DMS53 treated with DMSO at 0.1 percent for 48 hours (cell line): ENCODE data around the gene RASGRP1.

Experiments used
- DNase-seq: peaks from one replicate; lab custom pipeline; 2025; ENCODE audit not compliant: unreplicated experiment; lab: John Stamatoyannopoulos, UW

Gene RASGRP1

GRCh38 chr15:38508647-38509046 is 56.0 kb downstream of the RASGRP1 start:
- no peak for DNase-seq

- DNase-seq: no peak
Observed at GRCh38 chr15:38507570-38507969, 57.0 kb downstream of the RASGRP1 start.

- DNase-seq: no peak
Observed at GRCh38 chr15:38506997-38507396, 57.6 kb downstream of the RASGRP1 start.

GRCh38 chr15:38504680-38505467 is 59.7 kb downstream of the RASGRP1 start:
- DNase-seq: no peak

GRCh38 chr15:38503496-38503895 is 61.1 kb downstream of the RASGRP1 start:
- no peak for DNase-seq

- no peak for DNase-seq
Observed at GRCh38 chr15:38499651-38500050, 65.0 kb downstream of the RASGRP1 start.

- no peak for DNase-seq
Observed at GRCh38 chr15:38496151-38496550, 68.5 kb downstream of the RASGRP1 start.

- no peak for DNase-seq
Observed at GRCh38 chr15:38490242-38490922, 74.2 kb downstream of the RASGRP1 start.

- no peak for DNase-seq
Observed at GRCh38 chr15:38487378-38487777, 77.2 kb downstream of the RASGRP1 start.

- DNase-seq: no peak
Observed at GRCh38 chr15:38486936-38487335, 77.7 kb downstream of the RASGRP1 start.

- no peak for DNase-seq
Observed at GRCh38 chr15:38482572-38482971, 82.0 kb downstream of the RASGRP1 start.

GRCh38 chr15:38481761-38482160 is 82.9 kb downstream of the RASGRP1 start:
- no peak for DNase-seq

- no peak for DNase-seq
Observed at GRCh38 chr15:38481113-38481512, 83.5 kb downstream of the RASGRP1 start.

- no peak for DNase-seq
Observed at GRCh38 chr15:38479756-38480155, 84.9 kb downstream of the RASGRP1 start.

GRCh38 chr15:38479266-38479665 is 85.3 kb downstream of the RASGRP1 start:
- no peak for DNase-seq

GRCh38 chr15:38477637-38478036 is 87.0 kb downstream of the RASGRP1 start:
- no peak for DNase-seq

GRCh38 chr15:38476120-38476519 is 88.5 kb downstream of the RASGRP1 start:
- no peak for DNase-seq

GRCh38 chr15:38475361-38475760 is 89.3 kb downstream of the RASGRP1 start:
- no peak for DNase-seq

- peak; percentile 45 for DNase-seq
Observed at GRCh38 chr15:38474155-38474757, 90.4 kb downstream of the RASGRP1 start.

- no peak for DNase-seq
Observed at GRCh38 chr15:38471974-38472373, 92.6 kb downstream of the RASGRP1 start.

- no peak for DNase-seq
Observed at GRCh38 chr15:38470816-38471215, 93.8 kb downstream of the RASGRP1 start.

GRCh38 chr15:38464675-38465074 is 99.9 kb downstream of the RASGRP1 start:
- DNase-seq: no peak
